K562 (cell line): Measurements from ENCODE around the gene PRR7. TPM values are rescaled to one million over a fixed set of nuclear protein-coding genes. Genes with fewer than 3 reads are reported as not detected.

Experiments used
- ATAC-seq: fragments of 200-7000 bp; cut with Tn5 transposase; 3 replicates; pipeline ENCODE4 v1.9.1; 2020; ENCODE audit warnings: moderate library complexity
- BruUV-seq: library from RNA; stranded (reverse); fragments of 400-500 nt; replicated peaks from 2 replicates; lab custom pipeline; 2021; lab: Mats Ljungman, UMichigan
- CTCF ChIA-PET: fragments of 300-600 bp; formaldehyde crosslinking; extraction: SDS; loops from one replicate; lab custom pipeline; 2021; ENCODE audit warnings: low intra/inter-chr PET ratio; lab: Yijun Ruan, JAX
- POLR2A ChIA-PET: fragments of 300-600, 350-650 bp; sonication (Branson Sonifier 250); formaldehyde crosslinking; extraction: SDS; loops from one replicate; lab custom pipeline; 2021; ENCODE audit warnings: antibody characterized with exemption, inconsistent platforms; lab: Yijun Ruan, JAX
- DNase-seq, 4 experiments: peaks; one replicate each; pipeline versions ENCODE4 v3.0.0 to v3.0.0-alpha.2; 2011 to 2018; ENCODE audit warnings: low spot score in 3 of 4, mixed read lengths in 3 of 4; ENCODE audit errors: extremely low read depth in 1 of 4
- FAIRE-seq: peaks from 2 replicates; lab custom pipeline; 2011; peaks lifted over from hg19 to GRCh38; lab: Jason Lieb, UNC
- H2AFZ ChIP-seq: 2 replicates; pipeline ENCODE4 v1.6.0; 2011; ENCODE audit warnings: low read depth, low read length, control low read depth, inconsistent platforms
- H3K27ac ChIP-seq: fragments of 200-600 bp; 3 replicates; pipeline ENCODE4 v1.8.0; 2011; ENCODE audit warnings: low read depth, mild to moderate bottlenecking, control low read depth, inconsistent platforms, low read length, moderate library complexity, mixed read lengths; ENCODE audit errors: extremely low read depth
- H3K27me3 ChIP-seq, 2 experiments: fragments of 300-600 bp in 1 of 2; 2 replicates in 1 of 2; 3 replicates in 1 of 2; pipeline versions ENCODE4 v1.6.0 to v1.8.0; 2011; ENCODE audit warnings: inconsistent platforms in 2 of 2, low read length in 2 of 2, mild to moderate bottlenecking in 1 of 2, mixed read lengths in 1 of 2, moderate library complexity in 1 of 2; ENCODE audit not compliant: control insufficient read depth in 2 of 2, insufficient read depth in 2 of 2
- H3K36me3 ChIP-seq: fragments of 300-600 bp; 3 replicates; pipeline ENCODE4 v1.8.0; 2011; ENCODE audit warnings: mild to moderate bottlenecking, low read length, inconsistent platforms; ENCODE audit not compliant: control insufficient read depth, insufficient read depth
- H3K4me1 ChIP-seq, 2 experiments: fragments of 200-600 bp in 1 of 2; replicated peaks in 1 of 2; 2 replicates in 1 of 2; 3 replicates in 1 of 2; pipeline versions ENCODE4 v1.5.1 to v1.8.0; 2011; ENCODE audit warnings: inconsistent platforms in 2 of 2, low read length in 2 of 2, mild to moderate bottlenecking in 1 of 2, mixed read lengths in 1 of 2, moderate library complexity in 1 of 2; ENCODE audit not compliant: control insufficient read depth in 2 of 2, insufficient read depth in 2 of 2
- H3K4me2 ChIP-seq: 2 replicates; pipeline ENCODE4 v1.6.1; 2011; ENCODE audit warnings: low read length, control low read depth, inconsistent platforms, mixed read lengths; ENCODE audit not compliant: insufficient read depth
- H3K4me3 ChIP-seq: fragments of 200-600 bp; sonication (generic), shearing (Covaris generic); 2 replicates; pipeline ENCODE4 v1.5.1; 2016; ENCODE audit warnings: control low read depth, inconsistent platforms
- H3K79me2 ChIP-seq: fragments of 200-600 bp; 3 replicates; pipeline ENCODE4 v1.8.0; 2011; ENCODE audit warnings: low read length, inconsistent platforms; ENCODE audit not compliant: control insufficient read depth, insufficient read depth
- H3K9ac ChIP-seq, 2 experiments: 2 replicates each; pipeline versions ENCODE4 v1.6.0 to v1.6.1; 2011; ENCODE audit warnings: low read depth in 2 of 2, low read length in 2 of 2, control low read depth in 1 of 2, inconsistent platforms in 1 of 2, mild to moderate bottlenecking in 1 of 2, mixed read lengths in 1 of 2; ENCODE audit not compliant: insufficient read depth in 1 of 2
- H3K9me1 ChIP-seq: one replicate; pipeline ENCODE4 v1.6.0; 2011; ENCODE audit warnings: inconsistent platforms, mild to moderate bottlenecking, low read length, moderate library complexity; ENCODE audit not compliant: control insufficient read depth, insufficient read depth
- H3K9me3 ChIP-seq: replicated peaks from 2 replicates; pipeline ENCODE4 v1.5.1; 2011; ENCODE audit warnings: low read depth, low read length, inconsistent platforms; ENCODE audit not compliant: control insufficient read depth, insufficient read depth
- H4K20me1 ChIP-seq: replicated peaks from 2 replicates; pipeline ENCODE4 v1.6.1; 2011; ENCODE audit warnings: low read length, inconsistent platforms, mixed read lengths; ENCODE audit not compliant: control insufficient read depth, insufficient read depth
- DDX20 ChIP-seq: fragments of 450-650 bp; IDR thresholded peaks from 2 replicates; pipeline ENCODE4 v1.6.1; 2016; ENCODE audit warnings: missing genetic modification characterization, low read depth, mild to moderate bottlenecking, missing compliant biosample characterization, moderate library complexity
- KDM4B ChIP-seq, 2 experiments: fragments of 450-650 bp in 1 of 2; sonication (generic) in 1 of 2; IDR thresholded peaks; 2 replicates each; pipeline ENCODE4 v1.6.1; 2016 to 2017; ENCODE audit warnings: borderline replicate concordance in 2 of 2, antibody characterized with exemption in 1 of 2, low read depth in 1 of 2, mild to moderate bottlenecking in 1 of 2
- KDM5B ChIP-seq: fragments of 200-600 bp; sonication (generic); IDR thresholded peaks from 2 replicates; pipeline ENCODE4 v1.6.1; 2012; ENCODE audit warnings: low read depth, mild to moderate bottlenecking, moderate library complexity, low read length, control low read depth, inconsistent platforms; ENCODE audit not compliant: insufficient replicate concordance
- NCOA2 ChIP-seq, 2 experiments: fragments of 450-650 bp; IDR thresholded peaks; 2 replicates each; pipeline ENCODE4 v1.6.1; 2018; ENCODE audit warnings: mild to moderate bottlenecking in 2 of 2, moderate library complexity in 1 of 2; ENCODE audit not compliant: partially characterized antibody in 2 of 2
- NRF1 ChIP-seq, 2 experiments: fragments of 450-650 bp; IDR thresholded peaks in 1 of 2; conservative IDR thresholded peaks in 1 of 2; 2 replicates each; pipeline ENCODE4 v1.6.1; 2014; ENCODE audit warnings: mild to moderate bottlenecking in 2 of 2
- SMARCA5 ChIP-seq: fragments of 450-650 bp; IDR thresholded peaks from 2 replicates; pipeline ENCODE4 v1.6.1; 2016
- TBL1XR1 ChIP-seq, 2 experiments: IDR thresholded peaks; 2 replicates each; pipeline ENCODE4 v1.6.1; 2012; ENCODE audit warnings: improper control_type of control experiment in 2 of 2, low read length in 2 of 2, mild to moderate bottlenecking in 1 of 2
- ZC3H11A ChIP-seq: IDR thresholded peaks from 2 replicates; pipeline ENCODE4 v1.6.1; 2012; ENCODE audit warnings: low read depth, low read length, improper control_type of control experiment
- ZNF133 ChIP-seq: fragments of 250-450 bp; sonication (Bioruptor Pico); IDR thresholded peaks from 2 replicates; pipeline ENCODE4 v1.4.0; 2020; ENCODE audit warnings: mild to moderate bottlenecking
- WGBS: fragments of 100-300 bp; shearing (Covaris generic); methylation state at CpG from one replicate; pipeline ENCODE4 v1.1.6; 2016; ENCODE audit warnings: low coverage, mixed read lengths; ENCODE audit not compliant: insufficient coverage; ENCODE audit errors: missing lambda C conversion rate; 5-methylcytosine and 5-hydroxymethylcytosine counted together
- in situ Hi-C: fragments of 300-500 bp; cut with MboI; formaldehyde crosslinking; loops from 4 replicates; pipeline ENCODE4 v1.15.0; 2018; ENCODE audit warnings: inconsistent platforms, mixed read lengths
- intact Hi-C: fragments of 100-400 bp; cut with micrococcal nuclease; formaldehyde crosslinking; loops from 2 replicates; pipeline ENCODE4 v1.14.2; 2022
- polyA plus RNA-seq, 8 experiments: library from polyadenylated mRNA; depleted of rRNA in 4 of 8; stranded (reverse) in 5 of 8; unstranded in 3 of 8; fragments of >200 nt; fragmentation: Nextera tagmentation in 2 of 8; fragmentation: Illumina TruSeq in 1 of 8; extraction: Ambion mirVana in 2 of 8; extraction: Trizol in 1 of 8; gene quantifications; 2 replicates each; pipeline versions ENCODE4 v1.2.1 to v1.2.3, GENCODE V29; 2011 to 2014; ENCODE audit warnings: inconsistent platforms in 1 of 8, missing spikeins in 1 of 8
- total RNA-seq, 7 experiments: library from RNA; depleted of rRNA in 6 of 7; stranded (reverse); fragments of >200 nt in 6 of 7; fragmentation: Illumina TruSeq in 2 of 7; extraction: Trizol in 2 of 7; gene quantifications; 2 replicates each; pipeline versions ENCODE4 v1.2.1 to v1.2.3, GENCODE V29; 2011 to 2021; ENCODE audit warnings: low replicate concordance in 1 of 7
- TF ChIP-seq, protein P1 (sequence below): fragments of 250-450 bp; sonication (Bioruptor Pico); IDR thresholded peaks from 2 replicates; pipeline ENCODE4 v1.8.0; 2021; ENCODE audit warnings: moderate library complexity, mild to moderate bottlenecking, inconsistent platforms
- TF ChIP-seq, protein P2 (sequence below): IDR thresholded peaks from 2 replicates; pipeline ENCODE4 v1.6.1; 2014; ENCODE audit warnings: antibody characterized with exemption

The PRR7 gene
- total and polyA plus RNA-seq, 9 of the 15 experiments (the other 6 are each of a cell fraction or from before 2014, with no cell fraction given), result 0.80 to 11.3 (median 10.4) TPM; not detected in 4

DNA sequence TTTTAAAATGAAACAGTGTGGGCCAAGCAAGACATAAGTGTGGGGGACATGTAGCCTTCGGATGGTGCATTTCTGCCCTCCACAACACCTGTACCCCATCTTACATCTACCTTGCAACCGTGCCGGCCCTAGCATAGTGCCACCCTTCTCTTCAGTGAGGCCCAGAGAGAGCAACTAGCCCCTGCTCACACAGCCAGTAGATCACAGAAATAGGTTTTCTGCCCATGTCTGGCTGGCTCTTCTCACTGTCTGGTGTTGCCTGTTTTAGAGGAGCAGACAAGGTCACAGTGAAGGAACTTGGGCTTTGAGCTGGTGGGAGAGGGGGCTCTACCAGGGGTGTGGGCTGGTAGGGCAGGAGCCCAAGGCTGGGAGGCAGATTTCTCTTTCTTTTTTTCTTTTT lies 39.6 kb downstream of the PRR7 start:
- WGBS, result 98% methylated on average over 3 of the region's 3 CpGs
- intact Hi-C loops, result no loop called here
- Histone ChIP-seq H3K27me3 (no peaks in the 10 kb centered on the region), H3K9ac (no peak overlapping the region; a peak in 1 of 4 replicates), H3K79me2 (no peaks in the 10 kb centered on the region), H3K4me3 (no peak overlapping the region), H3K9me1 (no peaks in the 10 kb centered on the region), H2AFZ (no peak overlapping the region), H3K36me3 (peaks cover 76% of the 10 kb centered on the region; the same call in 2 of the 3 replicates), H3K9me3 (no peaks in the 10 kb centered on the region), H3K27ac (no peak overlapping the region), H3K4me1 (peaks cover under 1 to 47% of the 10 kb centered on the region in 2 experiments; a peak in 3 of 5 replicates), H3K4me2 (no peak overlapping the region), H4K20me1 (0 out of 2 replicates have a peak, but pooled peaks cover 3% of the 10 kb centered on the region)
- FAIRE-seq, result no peak
- TF ChIP-seq NCOA2 (IDR thresholded peaks at IDR 0.05; ENCODE audit: partially characterized antibody in 2 of 2) (no peak), ZC3H11A (no peak), ZNF133 (no peak), NRF1 (conservative IDR thresholded peaks at IDR 0.05 in 1 of 2, IDR thresholded peaks at IDR 0.05 in 1 of 2) (no peak), SMARCA5 (no peak), DDX20 (tag) (no peak), KDM4B (IDR thresholded peaks at IDR 0.05; ENCODE audit: borderline replicate concordance in 2 of 2, low read depth in 1 of 2) (no peak), KDM5B (no peak), TBL1XR1 (IDR thresholded peaks at IDR 0.05; ENCODE audit: low read length in 2 of 2) (no peak)
- TF ChIP-seq, protein P1, sequence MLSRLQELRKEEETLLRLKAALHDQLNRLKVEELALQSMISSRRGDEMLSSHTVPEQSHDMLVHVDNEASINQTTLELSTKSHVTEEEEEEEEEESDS (CRISPR knock-in tag), result no peak
- TF ChIP-seq, protein P2, sequence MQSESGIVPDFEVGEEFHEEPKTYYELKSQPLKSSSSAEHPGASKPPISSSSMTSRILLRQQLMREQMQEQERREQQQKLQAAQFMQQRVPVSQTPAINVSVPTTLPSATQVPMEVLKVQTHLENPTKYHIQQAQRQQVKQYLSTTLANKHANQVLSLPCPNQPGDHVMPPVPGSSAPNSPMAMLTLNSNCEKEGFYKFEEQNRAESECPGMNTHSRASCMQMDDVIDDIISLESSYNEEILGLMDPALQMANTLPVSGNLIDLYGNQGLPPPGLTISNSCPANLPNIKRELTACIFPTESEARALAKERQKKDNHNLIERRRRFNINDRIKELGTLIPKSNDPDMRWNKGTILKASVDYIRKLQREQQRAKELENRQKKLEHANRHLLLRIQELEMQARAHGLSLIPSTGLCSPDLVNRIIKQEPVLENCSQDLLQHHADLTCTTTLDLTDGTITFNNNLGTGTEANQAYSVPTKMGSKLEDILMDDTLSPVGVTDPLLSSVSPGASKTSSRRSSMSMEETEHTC, result no peak
- POLR2A ChIA-PET, result interaction anchor here (0.6 to 2.4 kb wide), 5 partner anchors 8 to 107 kb away, joined by 3 to 14 read pairs (median 4); no protein-coding TSS in a partner anchor
- BruUV-seq, result no TSS peak
- no peak for DNase-seq
- no peak for ATAC-seq
- CTCF ChIA-PET, result no interaction called here
- in situ Hi-C loops, result no loop called here
